ENCODE data around the gene NAA25. TPM values are rescaled to one million over a fixed set of nuclear protein-coding genes. Genes with fewer than 3 reads are reported as not detected.
A peak's percentile ranks its signal among the peaks of the same experiment; 100 is the strongest.

Gene NAA25
- total and polyA plus RNA-seq, 9 of the 15 experiments (the other 6 are each of a cell fraction or from before 2014, with no cell fraction given): 26.6 to 59.6 (median 48.9) TPM

- TF ChIP-seq JUN (IDR thresholded peaks at IDR 0.05; ENCODE audit: borderline replicate concordance, low read depth, low read length) (peak; percentile 70; the same call in 1 of the 2 replicates), JUN (CRISPR knock-in tag; IDR thresholded peaks at IDR 0.05; ENCODE audit: borderline replicate concordance) (0 out of 2 replicates have a peak, but pooled peaks have one; percentile 48), RBBP5 (IDR thresholded peaks at IDR 0.05; ENCODE audit: borderline replicate concordance, insufficient read depth, low read length, poor library complexity, severe bottlenecking) (peak; percentile 52), HNRNPK (IDR thresholded peaks at IDR 0.05; ENCODE audit: low read depth, low read length, poor library complexity, severe bottlenecking) (no peak), KLF6 (CRISPR knock-in tag; IDR thresholded peaks at IDR 0.05; ENCODE audit: borderline replicate concordance) (peak; percentile 79; the same call in 1 of the 2 replicates), SRSF3 (IDR thresholded peaks at IDR 0.05; ENCODE audit: insufficient read depth, low read length) (no peak), CBFB (CRISPR knock-in tag; IDR thresholded peaks at IDR 0.05) (no peak), ZNF253 (CRISPR knock-in tag; conservative IDR thresholded peaks at IDR 0.05) (no peak), PHTF2 (CRISPR knock-in tag; IDR thresholded peaks at IDR 0.05) (no peak), MEF2D (tag; conservative IDR thresholded peaks at IDR 0.05; ENCODE audit: low read depth) (peak; percentile 71), ZNF197 (CRISPR knock-in tag; IDR thresholded peaks at IDR 0.05; ENCODE audit: low read depth) (no peak), FOSL1 (tag; conservative IDR thresholded peaks at IDR 0.05) (0 out of 2 replicates have a peak, but pooled peaks have one; percentile 41), FOXM1 (IDR thresholded peaks at IDR 0.05; ENCODE audit: low read depth) (no peak), FOXM1 (CRISPR knock-in tag; IDR thresholded peaks at IDR 0.05; ENCODE audit: low read depth) (peak; percentile 43; the same call in 1 of the 2 replicates)
- TF ChIP-seq, protein P1, sequence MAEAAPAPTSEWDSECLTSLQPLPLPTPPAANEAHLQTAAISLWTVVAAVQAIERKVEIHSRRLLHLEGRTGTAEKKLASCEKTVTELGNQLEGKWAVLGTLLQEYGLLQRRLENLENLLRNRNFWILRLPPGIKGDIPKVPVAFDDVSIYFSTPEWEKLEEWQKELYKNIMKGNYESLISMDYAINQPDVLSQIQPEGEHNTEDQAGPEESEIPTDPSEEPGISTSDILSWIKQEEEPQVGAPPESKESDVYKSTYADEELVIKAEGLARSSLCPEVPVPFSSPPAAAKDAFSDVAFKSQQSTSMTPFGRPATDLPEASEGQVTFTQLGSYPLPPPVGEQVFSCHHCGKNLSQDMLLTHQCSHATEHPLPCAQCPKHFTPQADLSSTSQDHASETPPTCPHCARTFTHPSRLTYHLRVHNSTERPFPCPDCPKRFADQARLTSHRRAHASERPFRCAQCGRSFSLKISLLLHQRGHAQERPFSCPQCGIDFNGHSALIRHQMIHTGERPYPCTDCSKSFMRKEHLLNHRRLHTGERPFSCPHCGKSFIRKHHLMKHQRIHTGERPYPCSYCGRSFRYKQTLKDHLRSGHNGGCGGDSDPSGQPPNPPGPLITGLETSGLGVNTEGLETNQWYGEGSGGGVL (CRISPR knock-in tag; IDR thresholded peaks at IDR 0.05): no peak
- TF ChIP-seq, protein P2, sequence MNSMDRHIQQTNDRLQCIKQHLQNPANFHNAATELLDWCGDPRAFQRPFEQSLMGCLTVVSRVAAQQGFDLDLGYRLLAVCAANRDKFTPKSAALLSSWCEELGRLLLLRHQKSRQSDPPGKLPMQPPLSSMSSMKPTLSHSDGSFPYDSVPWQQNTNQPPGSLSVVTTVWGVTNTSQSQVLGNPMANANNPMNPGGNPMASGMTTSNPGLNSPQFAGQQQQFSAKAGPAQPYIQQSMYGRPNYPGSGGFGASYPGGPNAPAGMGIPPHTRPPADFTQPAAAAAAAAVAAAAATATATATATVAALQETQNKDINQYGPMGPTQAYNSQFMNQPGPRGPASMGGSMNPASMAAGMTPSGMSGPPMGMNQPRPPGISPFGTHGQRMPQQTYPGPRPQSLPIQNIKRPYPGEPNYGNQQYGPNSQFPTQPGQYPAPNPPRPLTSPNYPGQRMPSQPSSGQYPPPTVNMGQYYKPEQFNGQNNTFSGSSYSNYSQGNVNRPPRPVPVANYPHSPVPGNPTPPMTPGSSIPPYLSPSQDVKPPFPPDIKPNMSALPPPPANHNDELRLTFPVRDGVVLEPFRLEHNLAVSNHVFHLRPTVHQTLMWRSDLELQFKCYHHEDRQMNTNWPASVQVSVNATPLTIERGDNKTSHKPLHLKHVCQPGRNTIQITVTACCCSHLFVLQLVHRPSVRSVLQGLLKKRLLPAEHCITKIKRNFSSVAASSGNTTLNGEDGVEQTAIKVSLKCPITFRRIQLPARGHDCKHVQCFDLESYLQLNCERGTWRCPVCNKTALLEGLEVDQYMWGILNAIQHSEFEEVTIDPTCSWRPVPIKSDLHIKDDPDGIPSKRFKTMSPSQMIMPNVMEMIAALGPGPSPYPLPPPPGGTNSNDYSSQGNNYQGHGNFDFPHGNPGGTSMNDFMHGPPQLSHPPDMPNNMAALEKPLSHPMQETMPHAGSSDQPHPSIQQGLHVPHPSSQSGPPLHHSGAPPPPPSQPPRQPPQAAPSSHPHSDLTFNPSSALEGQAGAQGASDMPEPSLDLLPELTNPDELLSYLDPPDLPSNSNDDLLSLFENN (IDR thresholded peaks at IDR 0.05; ENCODE audit: low read depth in 2 of 2, low read length in 2 of 2): peak in 1 of 2 experiments; percentile 23; a peak in 2 of 4 replicates
- TF ChIP-seq, protein P3, sequence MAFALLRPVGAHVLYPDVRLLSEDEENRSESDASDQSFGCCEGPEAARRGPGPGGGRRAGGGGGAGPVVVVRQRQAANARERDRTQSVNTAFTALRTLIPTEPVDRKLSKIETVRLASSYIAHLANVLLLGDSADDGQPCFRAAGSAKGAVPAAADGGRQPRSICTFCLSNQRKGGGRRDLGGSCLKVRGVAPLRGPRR (CRISPR knock-in tag; IDR thresholded peaks at IDR 0.05): no peak
- TF ChIP-seq, protein P4, sequence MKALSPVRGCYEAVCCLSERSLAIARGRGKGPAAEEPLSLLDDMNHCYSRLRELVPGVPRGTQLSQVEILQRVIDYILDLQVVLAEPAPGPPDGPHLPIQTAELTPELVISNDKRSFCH (CRISPR knock-in tag; IDR thresholded peaks at IDR 0.05): no peak
- TF ChIP-seq, protein P4 (tag; IDR thresholded peaks at IDR 0.05): peak; percentile 90
Observed at GRCh38 chr12:112012775-112013600, 95.6 kb downstream of the NAA25 start, which contains the start of the genes ERP29 and TMEM116 (continued).
